GM18505 (cell line): ENCODE results near the gene IL24.

Experiments
- ATAC-seq: cut with Tn5 transposase; IDR thresholded peaks from one replicate; pipeline ENCODE4 v1.9.1; 2021; ENCODE audit not compliant: unreplicated experiment
- POLR2A ChIP-seq: IDR thresholded peaks from 4 replicates; pipeline ENCODE4 v1.6.1; 2011; ENCODE audit warnings: borderline replicate concordance; ENCODE audit not compliant: insufficient read depth, insufficient read length; ENCODE audit errors: extremely low read depth

The IL24 gene

DNA sequence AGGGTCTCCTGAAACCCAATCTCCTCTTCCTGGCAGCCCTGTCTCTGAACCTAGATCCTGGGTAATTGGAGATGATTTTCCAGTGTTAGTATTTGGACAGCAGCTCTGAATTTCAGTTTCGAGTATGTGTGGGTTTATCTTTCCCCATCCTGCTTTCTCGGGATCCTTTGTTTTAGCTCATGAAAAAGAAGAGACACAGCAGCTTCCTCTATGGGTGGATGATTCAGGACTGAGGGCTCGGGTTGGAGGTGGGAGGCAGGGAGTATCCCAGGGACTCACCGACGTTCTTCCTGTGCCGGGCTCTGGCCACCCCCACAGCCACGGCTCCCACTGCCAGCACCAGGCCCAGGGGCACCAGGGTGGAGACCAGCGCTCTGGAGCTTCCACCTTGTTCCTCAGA is 34.9 kb downstream of the IL24 start:
- no peak for ATAC-seq
- TF ChIP-seq POLR2A = no peak

DNA sequence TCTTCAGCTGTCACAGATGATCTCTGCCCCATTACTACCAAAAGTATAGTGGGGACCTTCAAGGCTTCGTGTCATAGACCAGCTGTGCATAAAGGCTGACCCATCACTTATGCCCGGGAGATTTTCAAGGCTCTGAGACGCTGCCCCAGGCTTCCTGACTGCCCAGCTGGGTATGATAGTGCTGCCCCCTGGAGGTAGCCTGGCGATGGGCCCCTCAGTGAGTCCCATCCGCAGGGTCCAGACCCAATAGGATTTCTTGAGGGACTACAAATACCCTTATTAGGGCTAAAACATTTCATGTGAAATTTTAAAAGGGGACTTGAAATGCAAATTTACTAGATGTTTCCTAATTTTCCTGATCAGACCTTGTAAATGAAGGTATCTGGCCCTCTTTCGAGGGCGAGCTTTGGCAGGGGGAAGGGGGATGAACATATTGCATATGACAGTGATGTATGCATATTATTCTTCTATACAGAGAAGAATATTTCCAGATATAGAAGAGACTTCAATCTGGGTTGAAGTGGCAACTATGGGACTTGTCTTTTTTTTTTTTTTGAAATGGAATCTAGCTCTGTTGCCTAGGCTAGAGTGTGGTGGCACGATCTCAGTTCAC is 36.2 kb downstream of the IL24 start:
- no peak for TF ChIP-seq POLR2A
- no peak for ATAC-seq

DNA sequence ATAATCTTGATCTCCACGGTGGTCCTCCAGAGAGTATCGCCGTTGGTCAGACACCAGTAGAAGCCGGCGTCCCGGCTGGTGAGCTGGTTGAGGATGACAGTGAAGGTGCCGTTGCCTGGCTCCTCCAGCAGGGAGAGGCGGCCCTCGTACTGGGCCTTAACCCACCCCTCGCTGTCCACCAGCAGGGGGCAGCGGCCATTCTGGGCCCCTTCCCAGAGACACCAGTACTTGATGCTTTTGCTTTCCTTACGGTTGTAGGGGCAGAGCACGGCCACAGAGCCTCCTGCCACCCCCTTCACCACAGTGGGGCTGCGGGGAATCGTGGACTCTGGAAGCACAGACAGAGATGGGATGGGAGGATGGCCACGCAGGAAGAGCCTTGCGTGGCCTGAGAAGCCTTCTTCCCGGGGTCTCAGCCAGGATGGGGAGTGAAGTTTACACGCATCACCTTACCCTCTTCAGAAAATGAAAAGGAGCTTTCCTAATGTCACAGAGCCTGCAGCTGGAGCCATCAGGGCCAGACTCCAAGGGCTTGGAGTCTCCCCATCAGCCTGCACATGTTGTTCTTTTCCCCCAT is 38.3 kb downstream of the IL24 start:
- ATAC-seq = no peak
- no peak for TF ChIP-seq POLR2A

DNA sequence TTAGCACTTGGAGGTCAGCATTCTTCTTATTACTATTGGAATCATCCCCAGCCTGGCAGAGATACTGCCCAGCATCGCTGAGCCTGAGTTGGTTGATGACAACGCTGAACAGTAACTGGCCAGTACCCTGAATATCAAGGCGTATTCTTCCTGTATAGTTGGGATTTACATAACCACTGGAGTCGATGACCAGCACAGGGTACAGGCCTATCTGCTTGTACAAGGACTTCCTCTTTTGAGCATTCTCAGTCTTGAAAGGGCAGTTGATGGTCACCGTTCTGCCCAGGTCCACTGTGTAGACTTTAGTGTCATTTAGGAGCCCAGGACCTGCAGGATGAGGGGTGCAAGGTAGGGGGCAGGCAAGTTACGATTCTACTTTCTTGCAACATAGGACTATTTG is 40.2 kb downstream of the IL24 start:
- no peak for TF ChIP-seq POLR2A

DNA sequence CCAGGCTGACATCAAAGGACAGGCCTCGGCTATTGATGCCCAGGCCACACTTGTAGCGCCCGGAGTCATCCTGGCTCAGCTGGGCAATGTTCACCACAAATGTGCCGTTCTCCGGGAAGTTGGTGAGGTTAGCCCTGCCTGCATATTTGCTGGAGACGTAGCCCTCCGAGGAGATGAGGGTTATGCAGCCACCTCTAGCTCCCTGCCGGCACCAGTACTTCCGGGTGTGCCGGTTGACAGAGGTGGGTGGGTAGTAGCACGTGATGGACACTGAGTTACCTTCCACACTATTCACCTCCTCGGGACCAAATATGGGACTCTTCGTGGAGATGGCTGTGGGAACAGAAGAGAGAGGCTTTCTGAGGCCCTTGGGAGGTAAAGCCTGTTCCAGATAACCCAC is 41.9 kb downstream of the IL24 start:
- no peak for TF ChIP-seq POLR2A

More for the DNA sequence above, 40.2 kb downstream of the IL24 start:
- ATAC-seq = no peak

DNA sequence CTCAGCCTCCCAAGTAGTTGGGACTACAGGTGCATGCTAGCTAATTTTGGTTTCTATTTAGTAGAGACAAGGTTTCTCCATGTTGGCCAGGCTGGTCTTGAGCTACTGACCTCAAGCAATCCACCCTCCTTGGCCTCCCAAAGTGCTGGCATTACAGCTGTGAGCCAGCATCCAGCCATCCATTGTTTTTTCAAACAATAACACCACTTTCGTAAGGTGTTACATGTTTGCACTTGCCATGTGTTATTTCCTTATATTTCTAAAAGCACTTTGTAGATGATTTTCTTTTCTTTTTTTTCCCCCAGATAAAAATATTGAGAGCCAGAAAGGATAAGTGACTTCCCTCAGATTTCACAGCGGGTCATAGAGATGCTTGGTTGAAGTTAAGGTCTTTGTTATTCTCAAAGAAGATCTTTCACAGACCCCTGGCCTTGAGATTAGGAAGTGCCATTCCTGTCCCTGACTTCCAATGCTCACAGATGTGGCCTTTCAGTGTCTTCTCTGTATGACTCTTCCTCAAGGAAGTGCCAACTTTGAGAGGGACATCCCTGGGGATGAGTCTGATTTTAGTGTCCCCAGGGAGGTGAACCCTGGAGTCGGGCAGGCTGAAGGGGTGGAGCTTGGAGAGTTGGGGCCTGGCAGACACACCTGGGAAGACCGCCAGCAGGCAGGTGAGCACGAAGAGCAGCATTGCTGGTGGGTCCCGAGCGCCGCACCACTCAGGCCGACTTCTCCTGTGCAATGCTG is 42.8 kb downstream of the IL24 start:
- no peak for ATAC-seq
- TF ChIP-seq POLR2A = no peak

More for the DNA sequence above, 41.9 kb downstream of the IL24 start:
- no peak for ATAC-seq

DNA sequence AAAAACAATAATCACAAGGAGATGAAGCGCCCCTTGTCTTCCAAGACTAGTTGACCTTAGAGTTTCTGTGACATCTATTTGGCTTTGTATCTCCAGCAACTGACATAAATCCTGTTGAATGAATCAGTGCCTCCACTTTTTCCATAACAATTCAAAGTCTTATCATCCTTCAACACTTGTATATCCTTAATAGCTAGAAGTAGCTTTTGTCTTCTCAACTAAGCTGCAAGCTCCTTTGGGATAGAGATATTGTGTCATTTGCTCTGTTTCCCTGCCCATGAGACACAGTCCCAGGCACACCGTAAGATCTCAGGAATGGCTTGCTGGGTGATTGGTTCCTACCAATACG is 43.3 kb downstream of the IL24 start:
- TF ChIP-seq POLR2A = no peak
- no peak for ATAC-seq

DNA sequence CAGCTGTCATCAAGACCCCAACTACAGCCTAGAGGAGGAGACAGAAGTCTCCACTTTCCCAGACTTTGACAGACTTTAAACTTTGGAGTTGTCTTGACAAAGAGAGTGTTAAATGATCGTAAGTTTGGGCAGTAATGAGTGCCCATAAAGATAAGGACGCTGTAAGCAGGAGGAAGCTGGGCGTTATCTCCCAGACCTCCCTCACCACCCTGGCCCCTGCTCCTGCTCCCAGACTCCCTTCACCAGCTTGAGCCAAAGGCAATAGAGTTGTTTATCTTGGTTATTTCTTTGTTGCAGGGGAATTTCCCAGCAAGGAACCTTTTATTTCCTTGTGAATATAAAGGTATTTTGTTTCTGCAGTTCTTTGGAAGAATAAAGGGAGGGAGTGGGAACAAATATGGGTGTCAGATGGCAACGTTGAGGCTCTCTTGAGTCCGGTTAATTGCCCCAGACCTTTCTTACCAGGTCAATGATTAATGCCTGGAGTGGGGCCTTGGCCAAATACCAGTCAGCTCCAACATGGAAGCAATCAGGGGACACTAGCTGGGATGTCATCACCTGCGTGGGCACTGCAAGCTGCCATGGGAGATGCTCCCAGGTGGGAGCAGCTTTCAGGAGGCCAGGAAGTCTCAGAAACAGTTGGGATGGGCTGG is 44.6 kb downstream of the IL24 start:
- TF ChIP-seq POLR2A = no peak
- ATAC-seq = no peak

DNA sequence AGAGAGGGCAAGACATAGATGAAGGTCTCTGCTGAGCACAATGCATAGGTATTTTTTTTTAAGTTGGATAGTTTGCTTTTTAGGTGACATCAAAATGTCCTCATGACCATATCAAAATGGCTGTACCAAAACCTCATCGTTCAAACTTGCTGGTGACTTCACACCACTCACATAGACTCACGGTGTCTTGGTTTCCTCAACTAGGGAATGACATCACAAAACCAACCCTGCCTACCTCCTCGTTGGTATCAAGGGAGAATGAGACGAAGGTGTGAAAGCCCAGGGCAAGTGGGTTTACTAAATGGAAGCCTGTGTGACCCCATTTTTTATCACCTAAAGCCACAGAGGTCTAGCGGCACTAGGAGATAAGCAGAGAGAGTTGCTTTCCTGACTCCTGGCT is 47.5 kb downstream of the IL24 start:
- no peak for TF ChIP-seq POLR2A
- no peak for ATAC-seq

DNA sequence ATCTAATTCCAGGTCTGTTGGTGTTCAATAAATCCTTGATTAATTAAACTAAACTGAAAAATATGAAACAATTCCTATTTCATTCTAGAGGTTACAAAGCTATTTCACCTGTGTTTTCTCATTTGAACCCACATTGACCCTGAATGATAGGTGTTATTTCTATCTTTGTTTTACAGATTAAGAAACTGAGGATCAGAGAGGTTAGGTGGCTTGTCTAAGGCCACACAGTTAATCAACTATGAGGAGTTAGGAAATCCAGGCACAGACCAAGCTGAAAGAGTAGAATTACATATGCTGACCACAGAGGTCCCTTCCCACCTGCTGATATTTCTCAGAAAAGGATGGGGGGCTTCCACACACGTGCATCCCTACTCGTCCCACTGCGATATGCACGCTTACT is 48.5 kb downstream of the IL24 start:
- no peak for TF ChIP-seq POLR2A
- ATAC-seq = no peak

DNA sequence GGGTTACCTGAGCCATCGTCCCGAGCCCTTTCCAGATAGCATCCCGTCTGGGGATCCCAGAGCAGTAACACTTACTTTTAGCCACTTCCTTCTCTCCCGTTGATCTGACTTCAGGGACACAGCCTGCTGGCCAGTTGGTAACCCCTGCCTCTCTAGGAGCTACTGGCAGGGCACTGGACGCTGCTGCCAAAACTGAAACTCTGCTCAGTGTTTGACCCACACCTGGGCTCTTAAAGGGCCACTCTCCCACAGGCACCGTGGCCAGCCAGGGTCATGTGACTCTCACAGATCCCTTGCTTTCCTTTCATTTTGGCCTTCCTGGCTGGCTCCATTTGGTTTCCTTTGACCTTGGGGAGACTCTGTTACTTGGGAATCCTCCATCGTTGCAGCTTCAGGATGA is 49.0 kb downstream of the IL24 start, which contains the start of gene PIGR:
TSS of gene PIGR (minus strand) at position 206 of the 400 bp plus-strand sequence. CDS start 5,935 bp downstream, outside the sequence.
- ATAC-seq = no peak
- no peak for TF ChIP-seq POLR2A

DNA sequence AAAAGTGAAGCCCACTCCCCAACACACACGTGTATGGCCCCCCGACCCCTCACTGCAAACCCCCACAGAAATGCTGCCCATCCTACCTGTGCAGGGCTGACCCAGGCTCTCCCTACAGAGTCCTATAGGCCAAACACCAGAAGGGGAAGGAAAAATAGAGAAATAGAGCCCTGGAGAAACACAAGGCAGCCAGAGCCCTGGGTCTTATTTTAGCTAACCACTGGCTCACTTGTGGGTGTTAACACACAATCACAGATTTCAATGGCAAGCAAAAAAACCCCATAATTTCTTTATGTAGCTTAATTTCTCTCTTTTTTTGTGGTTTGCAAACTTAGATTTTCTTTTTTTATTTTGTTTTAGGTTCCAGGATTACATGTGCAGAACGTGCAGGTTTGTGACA is 50.0 kb downstream of the IL24 start:
- no peak for ATAC-seq

DNA sequence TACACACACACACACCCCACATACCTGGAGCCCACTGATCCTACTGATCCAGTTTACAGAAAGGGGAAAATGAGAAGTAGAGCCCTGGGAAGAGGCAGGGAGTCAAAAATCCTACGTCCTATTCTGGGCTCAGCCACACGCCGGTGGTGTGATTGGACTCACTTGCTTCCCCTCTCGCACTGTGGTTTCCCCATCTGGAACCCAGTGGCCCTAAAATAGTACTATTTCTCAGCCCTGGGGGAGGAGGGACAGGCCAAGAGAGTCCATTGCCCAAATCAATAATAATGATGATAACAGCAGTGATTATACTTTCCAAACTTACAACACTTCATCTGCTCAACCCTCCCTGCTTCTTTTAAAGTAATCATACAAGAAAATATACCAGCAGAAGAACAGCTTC is 52.0 kb downstream of the IL24 start:
- ATAC-seq = no peak
- no peak for TF ChIP-seq POLR2A

More for the DNA sequence above, 50.0 kb downstream of the IL24 start:
- TF ChIP-seq POLR2A = no peak

DNA sequence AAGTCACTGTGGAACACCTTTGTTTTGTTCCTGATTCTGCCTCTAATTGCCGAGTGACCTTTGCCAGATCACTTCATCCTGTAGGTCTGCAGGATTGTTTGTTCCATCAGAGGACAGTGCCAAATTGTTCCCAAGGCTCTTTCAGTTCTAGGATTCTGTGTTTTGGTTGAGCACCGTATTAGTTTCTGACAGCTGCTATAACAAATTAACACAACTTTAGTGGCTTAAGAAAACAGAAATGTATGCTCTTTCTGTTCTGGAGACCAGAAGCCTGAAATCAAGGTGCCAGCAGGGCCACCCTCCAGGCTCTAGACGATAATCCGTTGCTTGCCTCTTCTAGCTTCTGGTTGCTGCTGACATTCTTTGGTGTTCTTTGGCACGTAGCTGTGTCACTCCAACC is 52.4 kb downstream of the IL24 start:
- ATAC-seq = no peak

DNA sequence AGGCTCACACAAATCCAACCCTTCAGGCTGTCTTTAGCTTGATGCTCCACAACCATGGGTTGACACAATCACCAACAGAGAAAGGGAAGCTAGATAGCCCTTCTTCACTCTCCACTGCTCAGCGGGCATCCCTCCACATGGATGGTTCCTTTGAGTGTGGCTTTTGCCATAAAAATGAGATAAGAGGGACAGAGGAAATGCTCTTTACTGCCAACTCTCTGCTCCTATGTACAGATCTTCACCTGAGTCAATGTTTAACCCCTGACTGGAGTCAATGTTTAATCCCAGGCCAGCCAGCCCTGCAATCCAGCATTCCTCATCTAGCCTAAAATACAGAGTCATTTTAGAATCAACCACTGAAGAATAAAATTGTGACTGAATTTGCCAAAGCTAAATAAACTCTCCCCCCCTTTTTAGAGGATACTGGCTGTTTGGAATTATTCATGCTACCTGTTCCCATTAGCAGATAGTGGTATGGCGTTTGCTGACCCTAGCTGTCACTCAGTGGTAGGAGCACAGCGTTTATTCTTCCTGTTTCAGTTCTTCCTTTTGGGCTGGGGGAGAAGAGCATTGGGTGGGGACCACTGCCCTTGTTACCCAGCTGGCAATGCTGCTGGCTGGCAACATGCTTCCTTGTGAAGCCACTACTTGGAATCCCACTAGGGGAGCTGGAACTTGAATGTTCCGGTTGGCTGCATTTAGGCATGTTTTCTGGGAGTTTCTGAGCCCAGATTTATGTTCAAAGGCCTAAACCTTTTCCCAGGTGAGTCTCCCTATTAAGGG is 54.3 kb downstream of the IL24 start:
- no peak for ATAC-seq
- no peak for TF ChIP-seq POLR2A

More for the DNA sequence above, 52.4 kb downstream of the IL24 start:
- TF ChIP-seq POLR2A = no peak
